Endometrial microvascular endothelial cells (primary cell): Measurements from ENCODE around the gene PTCD3. TPM values are rescaled to one million over a fixed set of nuclear protein-coding genes. Genes with fewer than 3 reads are reported as not detected.

Experiments
- in situ Hi-C: cut with HindIII; loops from 2 replicates; pipeline ENCODE4 v1.10.0; 2017; ENCODE audit warnings: low sequenced_read_pairs, low pct_unique_long_range_greater_than_20kb; ENCODE audit errors: inconsistent ontology term
- total RNA-seq: library from RNA; depleted of rRNA; stranded (reverse); fragments of >200 nt; gene quantifications from one replicate; pipeline ENCODE4 v1.2.3, GENCODE V29; 2015; ENCODE audit errors: inconsistent ontology term

The PTCD3 gene
- total RNA-seq, 1 donor from 2014 or later, result 54.7 TPM

DNA sequence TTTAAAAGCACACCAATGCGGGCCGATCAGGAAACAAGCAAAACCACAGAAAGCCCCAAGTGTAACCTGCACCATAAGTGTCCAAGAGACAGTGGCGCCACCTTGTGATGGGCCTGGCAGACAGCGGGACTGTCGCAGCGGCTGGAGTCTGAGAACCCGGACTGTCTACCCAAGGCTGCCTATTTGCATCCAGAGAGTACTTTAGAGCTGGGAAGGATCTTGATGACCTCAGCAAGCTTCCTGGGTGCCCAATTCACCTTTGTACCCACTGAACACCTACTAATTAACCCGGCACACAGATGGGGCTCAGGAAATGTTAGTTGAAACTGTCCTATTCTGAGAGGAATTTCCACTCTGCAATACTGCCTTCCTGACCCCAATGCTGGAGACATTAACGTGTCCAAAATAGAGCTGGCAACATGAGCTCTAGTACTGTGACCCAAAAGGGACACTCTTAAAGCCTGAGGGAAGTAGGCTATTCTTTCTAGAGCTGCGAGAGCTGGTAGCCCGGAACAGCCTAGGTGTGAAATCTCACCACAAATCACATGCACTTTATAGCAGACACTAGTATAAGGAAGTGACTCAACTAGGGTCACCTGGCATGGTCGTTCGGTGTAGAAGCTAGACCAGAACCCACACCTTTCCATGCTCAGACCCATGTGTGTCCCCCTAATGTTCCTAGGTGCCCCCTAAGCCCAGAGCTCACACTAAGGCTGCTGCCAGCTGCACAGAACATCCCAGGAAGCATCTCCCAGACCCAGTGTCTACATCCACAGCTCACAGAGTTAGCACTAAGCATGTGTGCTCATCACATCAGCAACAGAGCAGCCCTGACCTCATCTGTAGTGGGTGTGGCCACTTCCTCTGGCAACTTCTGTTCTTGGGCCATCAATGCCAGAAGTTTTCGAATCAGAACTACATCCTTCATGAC is 25.8 kb upstream of the PTCD3 start:
- in situ Hi-C loops, result no loop called here

- in situ Hi-C loops, result no loop called here
Measured at GRCh38 chr2:86081724-86082123, 24.3 kb upstream of the PTCD3 start.

- in situ Hi-C loops, result no loop called here
Measured at GRCh38 chr2:86082756-86083155, 23.3 kb upstream of the PTCD3 start.

GRCh38 chr2:86087936-86088850 is 17.8 kb upstream of the PTCD3 start:
- in situ Hi-C loops, result no loop called here

DNA sequence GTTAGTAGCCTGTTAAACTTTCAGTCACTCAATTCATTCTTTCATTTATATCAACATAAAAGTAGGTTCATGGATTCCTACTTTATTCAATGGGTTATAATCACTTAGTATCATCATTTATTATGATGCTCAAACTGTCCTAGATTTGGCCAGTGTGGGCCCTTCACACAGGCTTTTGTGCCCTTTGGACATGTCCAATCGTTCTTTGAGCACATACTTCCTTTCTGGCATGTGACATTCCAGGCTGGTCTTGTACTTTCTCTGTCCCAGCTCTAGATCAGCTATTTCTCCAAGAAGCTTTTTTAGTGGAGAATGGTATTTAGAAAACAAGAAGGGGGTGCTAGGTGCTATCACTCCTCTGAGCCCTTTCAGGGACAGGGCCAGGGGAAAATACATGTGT is 11.8 kb upstream of the PTCD3 start:
- in situ Hi-C loops, result no loop called here

DNA sequence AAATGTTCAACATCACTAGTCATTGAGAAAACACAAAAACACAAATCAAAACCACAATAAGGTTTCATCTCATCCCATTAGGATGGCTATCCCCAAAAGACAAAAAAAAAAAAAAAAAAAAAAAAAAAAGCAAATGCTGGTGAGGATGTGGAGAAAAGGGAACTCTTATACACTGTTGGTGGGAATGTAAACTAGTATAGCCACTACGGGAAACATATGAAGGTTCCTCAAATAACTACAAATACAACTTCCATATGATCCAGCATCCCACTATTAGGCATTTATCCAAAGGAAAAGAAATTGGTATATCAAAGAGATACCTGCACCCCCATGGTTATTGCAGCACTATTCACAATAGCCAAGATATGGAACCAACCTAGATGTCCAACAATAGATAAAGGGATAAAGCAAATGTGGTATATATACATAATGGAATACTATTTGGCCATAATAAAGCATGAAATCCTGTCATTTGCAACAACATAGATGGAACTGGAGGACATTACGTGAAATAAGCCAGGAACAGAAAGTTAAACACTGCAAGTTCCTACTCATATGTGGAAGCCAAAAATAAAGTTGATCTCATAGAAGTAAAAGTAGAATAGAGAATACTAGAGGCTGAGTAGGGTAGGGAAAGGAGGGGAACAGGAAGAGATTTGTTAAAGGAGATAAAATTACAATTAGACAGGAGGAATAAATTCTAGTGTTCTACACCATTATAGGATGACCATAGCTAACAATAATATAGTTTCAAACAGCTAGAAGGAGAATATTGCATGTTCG is 8.7 kb upstream of the PTCD3 start:
- in situ Hi-C loops, result no loop called here

DNA sequence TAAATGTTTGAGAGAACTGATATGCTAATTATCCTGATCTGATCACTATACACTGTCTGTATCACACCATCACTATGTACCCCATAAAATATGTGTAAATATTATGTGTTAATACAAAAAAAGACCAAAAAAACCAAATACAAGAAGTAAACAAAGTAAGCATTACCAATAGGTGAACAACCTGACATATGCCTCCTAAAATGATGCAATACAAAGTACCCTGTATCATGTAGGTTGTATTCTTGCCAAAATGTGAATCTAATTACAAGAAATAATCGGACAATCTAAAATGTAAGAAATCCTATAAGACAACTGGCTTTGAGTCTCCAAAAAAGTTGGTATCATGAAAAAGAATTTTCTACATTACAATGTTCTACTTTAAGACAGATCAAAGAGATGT is 8.1 kb upstream of the PTCD3 start:
- in situ Hi-C loops, result no loop called here

GRCh38 chr2:86102157-86102556 is 3.9 kb upstream of the PTCD3 start:
- in situ Hi-C loops, result no loop called here

DNA sequence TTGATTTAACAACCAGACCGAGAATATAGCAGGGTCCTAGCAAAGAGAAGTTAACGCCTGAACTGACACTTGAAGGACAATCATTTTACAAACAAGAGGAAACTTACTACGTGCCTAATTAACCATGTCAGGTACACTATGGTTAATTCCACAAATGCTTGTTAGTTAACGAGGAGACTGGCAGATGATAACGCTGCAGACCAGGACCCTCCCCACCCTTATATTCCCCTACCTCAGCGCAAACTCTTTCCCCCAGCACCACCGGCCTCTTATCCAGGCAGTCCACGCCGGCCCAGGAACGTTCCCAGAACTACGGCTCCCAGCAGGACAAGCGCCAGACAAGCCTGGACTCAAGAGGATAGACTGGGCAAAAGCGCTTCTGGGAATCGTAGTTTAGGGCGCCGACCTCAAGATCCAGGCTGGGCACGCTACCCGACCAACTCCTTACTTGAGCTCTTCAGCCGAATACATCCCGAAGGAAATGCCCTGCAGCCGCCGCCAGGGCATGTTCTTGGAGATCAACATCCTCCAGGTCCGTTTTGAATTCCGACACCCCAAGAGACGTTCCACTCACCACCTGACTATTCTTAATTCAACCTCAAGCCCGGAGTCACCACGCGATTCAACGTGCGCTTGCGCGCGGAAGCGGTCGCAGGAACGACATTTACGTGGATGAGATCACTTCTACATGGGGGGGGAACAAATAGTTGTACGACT is 625 bp upstream of the PTCD3 start, which contains the start of gene POLR1A:
Gene POLR1A (minus strand): TSS at position 635 of the 717 bp plus-strand sequence. CDS start 110 bp downstream, at position 525.
- in situ Hi-C loops, result no loop called here

- in situ Hi-C loops, result no loop called here
Measured at GRCh38 chr2:86107031-86107430, 996 bp downstream of the PTCD3 start.

DNA sequence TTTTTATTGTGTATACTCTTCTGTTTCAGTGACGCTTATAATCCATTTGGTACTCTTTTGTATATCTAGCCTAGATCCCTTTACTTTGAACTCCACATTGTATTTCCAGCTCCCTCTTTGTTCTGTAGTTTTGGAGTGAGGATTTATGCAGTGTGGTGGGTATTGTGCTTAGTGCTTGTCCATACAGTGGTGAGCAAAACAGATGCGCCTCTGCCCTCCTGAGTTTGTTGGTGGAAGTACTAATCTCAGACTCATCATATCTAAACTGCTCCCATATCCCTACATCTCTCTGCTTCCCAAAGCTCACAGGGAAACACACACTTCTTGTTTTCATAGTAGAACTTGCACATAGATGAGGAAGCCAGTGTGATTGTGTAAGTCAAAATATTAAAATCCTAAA is 12.1 kb downstream of the PTCD3 start:
- in situ Hi-C loops, result no loop called here

- in situ Hi-C loops, result no loop called here
Measured at GRCh38 chr2:86123328-86123925, 17.4 kb downstream of the PTCD3 start.

DNA sequence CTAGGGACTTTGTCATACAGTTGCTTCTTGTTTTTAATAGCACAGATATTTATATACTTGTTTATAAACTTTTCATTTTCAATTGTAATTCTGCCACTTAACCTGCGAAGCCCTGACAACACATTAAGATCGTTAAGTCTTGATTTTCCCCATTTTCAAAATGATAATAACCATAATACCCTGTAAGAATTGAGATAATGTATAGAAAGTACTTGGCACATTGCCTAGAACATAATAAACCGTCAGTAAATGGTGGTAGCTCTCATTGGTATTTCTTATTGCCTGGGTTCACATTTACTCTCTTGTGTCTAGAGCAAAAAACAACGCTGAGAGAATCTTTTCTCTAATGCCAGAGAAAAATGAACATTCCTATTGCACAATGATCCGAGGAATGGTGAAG is 18.6 kb downstream of the PTCD3 start:
- in situ Hi-C loops, result no loop called here

DNA sequence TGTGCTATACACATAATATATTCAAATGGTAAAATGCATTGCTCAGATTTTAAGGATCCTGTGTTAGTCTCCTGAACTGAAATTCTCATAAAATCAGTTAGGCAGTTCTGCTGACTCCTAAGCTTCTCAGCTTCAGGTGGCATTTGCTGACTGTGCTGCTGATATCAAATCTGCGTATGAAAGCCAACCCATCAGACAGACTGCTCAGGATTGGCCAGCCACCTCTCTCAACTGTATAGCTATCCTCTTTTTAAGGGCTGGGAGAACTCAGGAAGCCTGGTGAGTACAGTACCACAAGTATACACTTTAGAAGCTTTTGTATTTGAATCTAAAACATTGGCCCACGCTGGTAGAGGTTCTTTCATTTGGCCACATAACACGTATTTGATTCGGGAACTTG is 28.7 kb downstream of the PTCD3 start:
- in situ Hi-C loops, result no loop called here

DNA sequence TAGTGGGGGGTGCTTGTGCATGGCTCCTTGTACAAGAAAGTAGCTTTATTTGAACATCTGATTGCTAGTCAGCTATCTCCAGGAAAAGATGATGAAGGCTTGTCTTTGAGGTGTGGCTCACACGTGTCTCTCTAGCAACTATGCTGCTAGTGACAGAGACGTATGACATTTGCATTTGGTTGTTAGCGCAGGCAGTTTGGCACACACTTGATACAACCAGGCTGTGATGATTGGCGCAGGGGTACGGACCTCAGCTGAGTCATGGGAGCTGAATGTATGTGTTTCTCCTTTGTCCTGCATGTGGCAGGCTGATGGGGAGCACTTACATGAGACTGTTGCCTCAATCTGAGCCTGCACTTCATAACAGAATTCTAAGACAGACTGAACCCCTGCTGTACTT is 29.6 kb downstream of the PTCD3 start:
- in situ Hi-C loops, result no loop called here

DNA sequence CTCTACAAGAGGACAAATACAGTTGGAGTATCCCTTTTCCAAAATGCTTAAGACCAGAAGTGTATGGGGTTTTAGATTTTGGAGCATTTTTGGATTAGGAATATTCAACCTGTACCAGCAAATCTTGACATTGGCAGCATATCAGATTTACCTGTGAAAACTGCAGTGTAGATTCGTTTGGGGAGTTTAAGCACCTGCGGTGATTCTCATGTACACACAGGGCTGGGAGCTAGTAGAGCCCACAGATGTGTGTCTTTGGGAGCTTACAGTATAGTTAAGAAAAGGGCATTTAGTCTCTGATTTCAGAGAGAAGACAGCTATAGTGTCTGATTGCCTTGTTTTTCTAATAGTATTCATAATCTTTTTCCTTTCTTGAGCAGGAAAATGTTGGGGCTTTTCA is 30.1 kb downstream of the PTCD3 start:
- in situ Hi-C loops, result no loop called here

- in situ Hi-C loops, result no loop called here
Measured at GRCh38 chr2:86138736-86139625, 32.9 kb downstream of the PTCD3 start.
